HEK293T (cell line): ENCODE measurements around the gene MANEAL.

ENCODE experiments used
- ARNT ChIP-seq: fragments of 450-650 bp; IDR thresholded peaks from 2 replicates; pipeline ENCODE4 v1.6.1; 2017; ENCODE audit warnings: mild to moderate bottlenecking
- BHLHE40 ChIP-seq: fragments of 450-650 bp; IDR thresholded peaks from 2 replicates; pipeline ENCODE4 v1.6.1; 2016; ENCODE audit warnings: mild to moderate bottlenecking, moderate library complexity, borderline replicate concordance
- CTBP1 ChIP-seq: fragments of 450-650 bp; IDR thresholded peaks from 2 replicates; pipeline ENCODE4 v1.6.1; 2016; ENCODE audit warnings: borderline replicate concordance
- ELF4 ChIP-seq: fragments of 450-650 bp; IDR thresholded peaks from 2 replicates; pipeline ENCODE4 v1.6.1; 2017; ENCODE audit warnings: antibody characterized with exemption
- FOXA1 ChIP-seq: fragments of 450-650 bp; IDR thresholded peaks from 2 replicates; pipeline ENCODE4 v1.6.1; 2016; ENCODE audit warnings: mild to moderate bottlenecking
- FOXK2 ChIP-seq: fragments of 450-650 bp; IDR thresholded peaks from 2 replicates; pipeline ENCODE4 v1.6.1; 2016; ENCODE audit warnings: mild to moderate bottlenecking
- FOXM1 ChIP-seq: fragments of 450-650 bp; IDR thresholded peaks from 2 replicates; pipeline ENCODE4 v1.6.1; 2017; ENCODE audit warnings: mild to moderate bottlenecking, borderline replicate concordance
- L3MBTL2 ChIP-seq: fragments of 450-650 bp; conservative IDR thresholded peaks from 2 replicates; pipeline ENCODE4 v1.6.1; 2016; ENCODE audit warnings: mild to moderate bottlenecking
- NFRKB ChIP-seq: fragments of 450-650 bp; IDR thresholded peaks from 2 replicates; pipeline ENCODE4 v1.6.1; 2016; ENCODE audit warnings: mild to moderate bottlenecking, moderate library complexity
- SP1 ChIP-seq: fragments of 450-650 bp; IDR thresholded peaks from 2 replicates; pipeline ENCODE4 v1.6.1; 2017
- SUZ12 ChIP-seq: fragments of 450-650 bp; IDR thresholded peaks from 2 replicates; pipeline ENCODE4 v1.6.1; 2016; ENCODE audit warnings: mild to moderate bottlenecking
- TARDBP ChIP-seq: fragments of 450-650 bp; IDR thresholded peaks from 2 replicates; pipeline ENCODE4 v1.6.1; 2016
- ZNF384 ChIP-seq: fragments of 450-650 bp; IDR thresholded peaks from 2 replicates; pipeline ENCODE4 v1.6.1; 2016

DNA sequence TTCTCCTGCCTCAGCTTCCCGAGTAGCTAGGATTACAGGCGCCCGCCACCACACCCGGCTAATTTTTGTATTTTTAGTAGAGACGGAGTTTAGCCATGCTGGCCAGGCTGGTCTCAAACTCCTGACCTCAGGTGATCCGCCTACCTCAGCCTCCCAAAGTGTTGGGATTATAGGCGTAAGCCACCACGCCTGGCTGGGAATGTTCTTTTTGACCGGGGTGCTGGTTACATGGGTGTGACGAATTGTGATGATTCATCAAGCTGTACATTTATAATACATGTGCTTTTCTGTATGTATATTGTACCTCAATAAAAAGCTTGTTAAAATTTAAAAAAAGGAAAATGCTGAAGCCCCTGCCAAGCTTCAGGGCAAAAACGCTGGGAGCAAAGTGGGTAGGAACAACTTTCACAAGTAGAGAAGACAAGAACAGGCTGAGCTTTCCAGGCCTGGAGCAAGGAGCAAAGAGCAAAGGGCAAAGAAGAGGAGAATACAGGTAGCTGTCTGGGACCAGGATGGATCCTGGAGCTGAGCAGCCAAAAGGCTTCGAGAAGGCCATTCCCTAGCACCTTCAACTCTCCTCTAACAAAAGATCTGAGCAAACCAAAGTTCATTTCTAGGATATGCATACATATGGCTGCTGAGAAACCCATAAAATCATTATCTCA is 34.9 kb downstream of the MANEAL start:
- no peak for TF ChIP-seq NFRKB
- TF ChIP-seq TARDBP = no peak
- TF ChIP-seq ZNF384 = no peak
- no peak for TF ChIP-seq SP1
- TF ChIP-seq BHLHE40 = no peak
- no peak for TF ChIP-seq CTBP1
- TF ChIP-seq L3MBTL2 = no peak
- TF ChIP-seq FOXA1 = no peak
- no peak for TF ChIP-seq FOXM1
- TF ChIP-seq ELF4 = no peak
- TF ChIP-seq ARNT = no peak
- TF ChIP-seq FOXK2 = no peak
- no peak for TF ChIP-seq SUZ12
